ENCODE data around the gene PLD6. TPM values are rescaled to one million over a fixed set of nuclear protein-coding genes. Genes with fewer than 3 reads are reported as not detected.

Gene PLD6
- total RNA-seq, 1 donor from 2014 or later, result 1.2 TPM

DNA sequence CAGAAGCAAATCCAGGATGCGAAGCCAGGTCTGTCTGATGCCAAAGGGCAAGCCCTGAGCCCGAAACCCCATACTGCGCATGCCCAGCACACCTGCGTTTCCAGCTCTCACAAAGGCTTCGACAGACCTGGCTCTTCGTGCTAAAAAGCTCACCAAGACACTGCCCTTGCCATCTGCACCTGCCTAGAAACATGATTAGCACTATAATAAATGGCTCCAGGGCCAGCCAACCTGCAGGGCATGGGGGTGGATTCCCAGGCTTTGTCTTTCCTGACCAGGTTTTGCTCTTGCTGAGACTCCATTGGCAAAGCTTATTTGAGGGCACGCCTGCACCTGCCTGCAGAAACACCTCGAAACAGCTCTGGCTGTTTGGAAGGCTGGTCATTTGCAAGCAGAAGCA is 14.4 kb upstream of the PLD6 start:
- Mint-ChIP-seq H3K9me3 (ENCODE audit: low read depth) (no peaks in the 10 kb centered on the region), H3K4me1 (ENCODE audit: low read depth) (no peaks in the 10 kb centered on the region), H3K36me3 (ENCODE audit: insufficient read depth) (peaks cover 32% of the 10 kb centered on the region), H3K27ac (no peak overlapping the region), H3K27me3 (no peaks in the 10 kb centered on the region), H3K4me3 (ENCODE audit: low read depth) (no peak overlapping the region)
- DNase-seq (ENCODE audit: low spot score, unreplicated experiment), result no peak
- TF ChIP-seq, protein P1, sequence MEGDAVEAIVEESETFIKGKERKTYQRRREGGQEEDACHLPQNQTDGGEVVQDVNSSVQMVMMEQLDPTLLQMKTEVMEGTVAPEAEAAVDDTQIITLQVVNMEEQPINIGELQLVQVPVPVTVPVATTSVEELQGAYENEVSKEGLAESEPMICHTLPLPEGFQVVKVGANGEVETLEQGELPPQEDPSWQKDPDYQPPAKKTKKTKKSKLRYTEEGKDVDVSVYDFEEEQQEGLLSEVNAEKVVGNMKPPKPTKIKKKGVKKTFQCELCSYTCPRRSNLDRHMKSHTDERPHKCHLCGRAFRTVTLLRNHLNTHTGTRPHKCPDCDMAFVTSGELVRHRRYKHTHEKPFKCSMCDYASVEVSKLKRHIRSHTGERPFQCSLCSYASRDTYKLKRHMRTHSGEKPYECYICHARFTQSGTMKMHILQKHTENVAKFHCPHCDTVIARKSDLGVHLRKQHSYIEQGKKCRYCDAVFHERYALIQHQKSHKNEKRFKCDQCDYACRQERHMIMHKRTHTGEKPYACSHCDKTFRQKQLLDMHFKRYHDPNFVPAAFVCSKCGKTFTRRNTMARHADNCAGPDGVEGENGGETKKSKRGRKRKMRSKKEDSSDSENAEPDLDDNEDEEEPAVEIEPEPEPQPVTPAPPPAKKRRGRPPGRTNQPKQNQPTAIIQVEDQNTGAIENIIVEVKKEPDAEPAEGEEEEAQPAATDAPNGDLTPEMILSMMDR (IDR thresholded peaks at IDR 0.05; ENCODE audit: unreplicated experiment), result no peak

DNA sequence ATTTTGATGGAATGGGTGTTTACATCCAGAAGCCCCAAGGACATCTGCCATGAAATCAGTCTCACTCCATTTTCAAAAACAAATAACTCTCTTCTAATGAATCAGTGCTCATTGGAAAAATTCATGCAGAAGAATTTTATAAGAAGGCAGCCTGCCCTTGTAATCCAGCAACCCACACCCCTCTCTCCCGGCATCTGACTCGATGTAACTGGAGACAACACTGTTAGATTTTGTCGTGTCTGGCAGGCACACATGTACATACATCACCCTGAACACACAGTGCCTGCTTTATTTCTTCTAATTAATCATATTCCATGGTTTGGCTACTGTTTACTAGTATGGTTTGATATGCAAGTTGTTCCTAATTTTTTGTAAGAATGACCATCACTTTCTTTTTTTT is 11.9 kb upstream of the PLD6 start:
- DNase-seq (ENCODE audit: low spot score, unreplicated experiment), result no peak
- no peaks in the 10 kb centered on the region for H3K9me3 Mint-ChIP-seq (ENCODE audit: low read depth)
- no peak overlapping the region for H3K27ac Mint-ChIP-seq
- TF ChIP-seq, protein P1 (IDR thresholded peaks at IDR 0.05; ENCODE audit: unreplicated experiment), result no peak
- H3K27me3 Mint-ChIP-seq, result no peaks in the 10 kb centered on the region
- H3K4me1 Mint-ChIP-seq (ENCODE audit: low read depth), result no peaks in the 10 kb centered on the region
- peaks cover 23% of the 10 kb centered on the region for H3K36me3 Mint-ChIP-seq (ENCODE audit: insufficient read depth)
- no peak overlapping the region for H3K4me3 Mint-ChIP-seq (ENCODE audit: low read depth)

DNA sequence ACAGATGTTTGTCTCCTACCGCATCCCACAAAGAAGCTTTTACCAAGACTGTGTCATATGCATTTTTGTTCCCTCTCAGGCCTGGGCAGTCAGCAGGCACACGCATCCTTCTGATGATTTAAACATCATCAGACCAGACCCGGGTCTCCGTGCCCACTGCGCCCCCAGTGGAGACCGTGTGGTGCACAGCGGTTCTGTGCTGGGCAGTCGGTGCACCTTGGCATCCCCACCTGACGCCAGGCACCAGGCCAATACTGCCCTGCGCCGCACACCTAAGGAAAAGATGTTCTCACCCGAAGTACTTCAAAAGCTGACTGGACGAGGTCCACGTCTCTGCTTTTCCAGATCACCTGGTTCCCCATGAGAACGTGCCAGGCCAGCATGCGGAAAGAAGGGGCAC is 10.6 kb upstream of the PLD6 start:
- TF ChIP-seq, protein P1 (IDR thresholded peaks at IDR 0.05; ENCODE audit: unreplicated experiment), result no peak
- H3K36me3 Mint-ChIP-seq (ENCODE audit: insufficient read depth), result peaks cover 21% of the 10 kb centered on the region
- no peaks in the 10 kb centered on the region for H3K9me3 Mint-ChIP-seq (ENCODE audit: low read depth)
- DNase-seq (ENCODE audit: low spot score, unreplicated experiment), result no peak
- no peak overlapping the region for H3K4me3 Mint-ChIP-seq (ENCODE audit: low read depth)
- H3K27ac Mint-ChIP-seq, result no peak overlapping the region
- no peaks in the 10 kb centered on the region for H3K27me3 Mint-ChIP-seq
- no peaks in the 10 kb centered on the region for H3K4me1 Mint-ChIP-seq (ENCODE audit: low read depth)

DNA sequence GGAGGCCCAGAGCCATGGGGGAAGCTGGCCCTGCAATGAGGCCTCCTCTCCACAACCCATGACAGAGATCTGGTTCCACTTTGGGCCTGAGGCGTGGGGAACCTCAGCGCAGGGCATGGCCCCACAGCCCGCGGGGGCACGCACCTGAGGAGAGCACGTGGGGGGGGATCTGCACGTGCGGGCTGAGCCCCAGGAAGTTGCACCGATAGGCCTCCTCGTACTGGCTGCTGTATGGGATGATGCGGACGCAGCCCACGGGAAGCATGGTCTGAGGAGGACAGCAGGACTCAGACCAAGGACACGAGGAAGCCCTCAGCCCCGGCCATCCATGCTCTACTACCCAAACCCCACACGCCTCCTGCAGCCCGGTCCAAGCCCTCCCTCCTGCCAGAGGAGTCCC is 10.1 kb upstream of the PLD6 start:
- Mint-ChIP-seq H3K9me3 (ENCODE audit: low read depth) (no peaks in the 10 kb centered on the region), H3K36me3 (ENCODE audit: insufficient read depth) (peaks cover 18% of the 10 kb centered on the region), H3K4me3 (ENCODE audit: low read depth) (no peak overlapping the region), H3K27me3 (no peaks in the 10 kb centered on the region), H3K27ac (no peak overlapping the region), H3K4me1 (ENCODE audit: low read depth) (no peaks in the 10 kb centered on the region)
- TF ChIP-seq, protein P1 (IDR thresholded peaks at IDR 0.05; ENCODE audit: unreplicated experiment), result no peak
- DNase-seq (ENCODE audit: low spot score, unreplicated experiment), result no peak

DNA sequence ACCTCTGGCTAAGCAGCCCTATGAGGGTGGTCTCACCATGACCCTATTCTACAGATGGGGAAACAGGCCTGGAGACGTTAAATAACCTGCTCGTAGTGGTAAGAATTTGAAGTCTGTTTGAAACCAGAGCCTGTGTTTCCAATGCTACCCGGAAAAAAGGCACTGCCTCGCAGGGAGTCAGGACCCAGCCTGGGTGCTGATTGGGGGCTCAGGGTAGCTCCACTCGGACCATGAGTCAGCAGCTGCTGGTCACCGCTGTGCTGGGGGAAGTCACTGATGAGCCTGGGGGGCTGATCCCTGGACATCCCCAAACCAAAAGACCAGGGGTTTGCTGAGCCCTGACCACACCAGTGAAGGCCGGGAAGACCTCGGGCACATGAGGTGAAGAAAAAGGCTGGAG is 9.4 kb upstream of the PLD6 start:
- H3K36me3 Mint-ChIP-seq (ENCODE audit: insufficient read depth), result peaks cover 14% of the 10 kb centered on the region

More for the DNA sequence above, 9.4 kb upstream of the PLD6 start:
- H3K4me1 Mint-ChIP-seq (ENCODE audit: low read depth), result no peaks in the 10 kb centered on the region
- no peak overlapping the region for H3K4me3 Mint-ChIP-seq (ENCODE audit: low read depth)
- DNase-seq (ENCODE audit: low spot score, unreplicated experiment), result no peak
- H3K27me3 Mint-ChIP-seq, result no peaks in the 10 kb centered on the region
- H3K27ac Mint-ChIP-seq, result no peak overlapping the region
- no peaks in the 10 kb centered on the region for H3K9me3 Mint-ChIP-seq (ENCODE audit: low read depth)
- TF ChIP-seq, protein P1 (IDR thresholded peaks at IDR 0.05; ENCODE audit: unreplicated experiment), result no peak
